CD4-positive, alpha-beta T cell treated with Interleukin-6 for 4 hours (primary cell): ENCODE results near the gene STARD3NL.
"Not testable (repeated sequence)": the region's sequence is repeated elsewhere in the genome, so short reads cannot be mapped to it uniquely, and the experiment has no call there.

ENCODE experiments used
- DNase-seq: peaks from one replicate; pipeline ENCODE4 v3.0.0-alpha.2; 2020; ENCODE audit warnings: mixed read lengths

Gene STARD3NL

GRCh38 chr7:38178004-38178694, at the start of gene STARD3NL:
TSS of gene STARD3NL (plus strand) at chr7:38178245. CDS start at chr7:38207505, 29,260 bp downstream.
- peak; percentile 92 for DNase-seq

DNA sequence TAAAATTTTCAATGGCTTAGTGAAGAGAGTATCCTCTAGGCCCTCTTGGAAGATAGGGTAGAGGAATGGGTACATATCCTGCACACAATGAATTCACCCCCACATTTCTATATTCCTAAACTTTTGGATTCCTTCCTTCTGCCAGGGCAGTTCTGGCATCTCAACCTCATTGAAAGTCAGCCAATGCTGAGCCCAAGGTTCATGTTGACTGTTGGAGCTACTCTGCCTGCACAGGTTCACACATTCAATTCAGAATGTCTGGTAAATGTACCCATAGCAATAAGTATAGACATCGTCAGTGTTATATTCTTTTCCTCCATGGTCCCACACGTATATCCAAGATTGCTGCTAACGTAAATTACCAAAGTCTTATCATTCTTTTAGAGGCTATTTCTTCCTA, 48.9 kb upstream of the STARD3NL start:
- DNase-seq: no peak

DNA sequence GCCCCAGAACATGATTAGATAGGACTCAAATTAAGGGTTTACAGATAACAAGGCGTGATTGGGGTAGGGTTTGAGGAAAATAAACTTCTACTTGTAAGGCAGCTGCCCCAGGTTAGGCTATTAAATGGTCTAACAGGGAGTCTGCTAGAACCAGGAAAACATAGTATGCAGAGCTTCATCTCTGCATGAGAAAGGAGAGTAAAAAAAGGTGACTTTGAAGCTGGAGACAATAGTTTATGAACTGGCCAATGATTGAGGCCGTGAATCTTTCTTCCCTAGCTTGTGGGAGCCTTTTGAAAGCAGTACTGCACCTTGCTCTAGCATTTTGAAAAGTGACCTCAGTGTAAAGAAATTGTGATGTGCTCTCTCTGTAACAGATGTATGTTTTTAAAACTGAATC, 48.5 kb upstream of the STARD3NL start:
- no peak for DNase-seq

DNA sequence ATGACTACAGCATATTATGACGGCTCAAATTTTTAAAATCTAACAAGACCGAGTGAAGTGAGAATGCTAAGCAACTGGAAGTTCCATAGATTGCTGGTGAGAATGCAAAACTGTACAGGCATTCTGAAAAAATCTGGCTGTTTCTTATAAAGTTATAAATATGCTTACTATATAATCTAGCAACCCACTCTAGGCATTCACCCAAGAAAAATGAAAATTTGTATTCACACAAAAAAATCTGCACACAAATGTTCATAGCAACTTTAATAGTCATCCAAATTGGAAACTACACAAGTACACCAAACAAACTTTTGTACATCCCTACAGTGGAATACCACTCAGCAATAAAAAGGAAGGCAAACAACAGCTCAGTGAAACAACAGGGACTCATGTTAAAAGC, 39.9 kb upstream of the STARD3NL start:
- DNase-seq: no peak

GRCh38 chr7:38141187-38141586, 36.9 kb upstream of the STARD3NL start:
- no peak for DNase-seq

- no peak for DNase-seq
These were observed 35.3 kb upstream of the STARD3NL start for GRCh38 chr7:38142736-38143135.

- DNase-seq: no peak
These were observed 31.0 kb upstream of the STARD3NL start for GRCh38 chr7:38147005-38147404.

DNA sequence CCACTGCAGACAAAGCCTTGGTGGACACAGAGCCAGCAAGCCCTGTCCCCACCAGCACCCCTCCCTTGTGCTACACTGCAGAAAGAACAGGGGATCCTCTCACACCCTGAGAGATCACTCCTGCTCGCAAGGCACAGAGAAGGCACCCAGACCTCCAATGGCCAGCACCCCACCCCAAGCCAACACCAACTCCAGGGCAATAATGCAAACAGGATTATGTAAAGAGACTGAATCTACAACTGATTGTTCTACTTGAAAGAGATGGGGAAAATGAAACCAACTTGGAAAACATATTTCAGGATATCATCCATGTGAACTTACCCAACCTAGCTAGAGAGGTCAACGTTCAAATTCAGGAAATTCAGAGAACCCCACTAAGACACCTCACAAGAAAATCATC, 26.5 kb upstream of the STARD3NL start:
- no peak for DNase-seq

DNA sequence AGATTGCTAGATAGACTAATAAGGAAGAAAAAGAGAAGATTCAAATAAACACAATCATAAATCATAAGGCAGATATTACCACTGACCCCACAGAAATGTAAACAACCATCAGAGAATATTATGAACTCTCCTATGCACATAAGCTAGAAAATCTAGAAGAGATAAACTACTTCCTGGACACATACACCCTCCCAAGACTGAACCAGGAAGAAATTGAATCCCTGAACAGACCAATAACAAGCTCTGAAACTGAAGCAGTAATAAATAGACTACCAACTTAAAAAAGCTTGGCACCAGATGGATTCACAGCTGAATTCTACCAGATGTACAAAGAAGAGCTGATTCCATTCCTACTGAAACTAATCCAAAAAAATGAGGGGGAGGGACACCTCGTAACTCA, 24.5 kb upstream of the STARD3NL start:
- no peak for DNase-seq

DNA sequence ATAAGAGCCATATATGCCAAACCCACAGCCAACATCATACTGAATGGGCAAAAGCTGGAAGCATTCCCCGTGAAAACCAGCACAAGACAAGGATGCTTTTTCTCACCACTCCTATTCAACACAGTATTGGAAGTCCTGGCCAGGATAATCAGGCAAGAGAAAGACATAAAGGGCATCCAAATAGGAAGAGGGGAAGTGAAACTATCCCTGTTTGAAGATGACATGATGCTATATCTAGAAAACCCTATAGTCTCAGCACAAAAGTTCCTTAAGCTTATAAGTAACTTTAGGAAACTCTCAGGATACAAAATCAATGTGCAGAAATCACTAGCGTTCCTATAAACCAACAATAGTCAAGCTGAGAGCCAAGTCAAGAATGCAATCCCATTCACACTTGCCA, 23.8 kb upstream of the STARD3NL start:
- DNase-seq: no peak

GRCh38 chr7:38160003-38160571, 18.0 kb upstream of the STARD3NL start:
- DNase-seq: no peak

DNA sequence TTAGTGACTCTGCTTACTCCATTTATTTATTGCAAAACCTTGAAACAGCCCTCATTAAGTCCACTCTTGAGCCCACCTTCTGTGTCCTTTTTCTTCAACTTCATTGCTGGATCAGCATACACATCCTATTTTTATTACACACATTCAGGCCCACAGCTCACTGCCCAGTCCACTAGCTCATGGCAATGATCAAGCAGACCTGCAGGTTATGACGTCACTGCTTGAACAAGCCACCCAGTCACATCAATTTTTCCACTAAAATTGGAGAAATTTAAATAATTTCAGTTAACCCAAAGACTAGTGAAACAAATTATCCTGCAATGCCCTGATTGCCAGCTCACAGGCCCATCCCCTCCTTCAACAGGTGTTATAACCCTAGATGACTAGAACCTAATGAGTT, 16.0 kb upstream of the STARD3NL start:
- no peak for DNase-seq

DNA sequence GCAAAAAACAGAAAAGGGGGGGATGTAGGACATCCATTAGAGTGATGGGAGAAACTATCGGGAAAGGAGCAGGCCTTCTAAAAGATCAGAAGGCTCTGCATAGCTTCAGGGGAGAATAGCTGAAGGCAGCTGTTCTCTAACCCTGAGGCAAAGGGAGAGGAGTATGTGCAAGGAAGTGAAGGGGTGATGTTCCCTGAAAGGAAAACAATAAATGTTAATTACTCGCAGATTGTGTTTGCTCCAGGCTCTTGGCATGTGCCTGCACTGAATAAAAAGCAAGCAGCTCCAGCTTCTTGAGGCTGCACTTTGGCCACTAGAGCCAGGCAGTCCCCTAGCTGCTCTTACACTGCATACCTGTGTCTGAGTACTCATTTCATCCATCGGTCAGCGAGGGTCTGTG, 14.4 kb upstream of the STARD3NL start:
- DNase-seq: no peak

GRCh38 chr7:38168890-38169570, 9.0 kb upstream of the STARD3NL start:
- DNase-seq: no peak

GRCh38 chr7:38169847-38170246, 8.2 kb upstream of the STARD3NL start:
- no peak for DNase-seq

GRCh38 chr7:38171623-38172391, 6.2 kb upstream of the STARD3NL start:
- DNase-seq: no peak

- DNase-seq: not testable (repeated sequence)
These were observed 2.5 kb upstream of the STARD3NL start for GRCh38 chr7:38175547-38175946.

DNA sequence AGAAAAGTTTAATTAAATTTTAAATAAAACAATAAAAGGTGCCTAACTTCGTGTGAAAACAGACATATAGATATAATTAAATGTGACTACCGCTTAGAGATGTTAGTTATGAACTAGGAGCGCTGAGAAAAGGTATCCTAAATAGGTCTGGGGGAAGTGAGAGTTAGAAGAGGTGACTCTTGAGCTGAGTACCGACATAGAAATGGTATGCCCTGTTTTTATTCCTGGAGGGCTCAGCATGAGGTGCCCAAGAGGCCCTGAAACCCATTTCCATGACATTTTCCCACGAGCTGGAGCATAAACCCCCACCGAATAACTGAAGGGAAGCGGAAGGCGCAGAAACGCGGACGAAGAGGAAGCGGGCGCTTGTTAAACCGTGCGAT, 433 bp upstream of the STARD3NL start:
- no peak for DNase-seq

DNA sequence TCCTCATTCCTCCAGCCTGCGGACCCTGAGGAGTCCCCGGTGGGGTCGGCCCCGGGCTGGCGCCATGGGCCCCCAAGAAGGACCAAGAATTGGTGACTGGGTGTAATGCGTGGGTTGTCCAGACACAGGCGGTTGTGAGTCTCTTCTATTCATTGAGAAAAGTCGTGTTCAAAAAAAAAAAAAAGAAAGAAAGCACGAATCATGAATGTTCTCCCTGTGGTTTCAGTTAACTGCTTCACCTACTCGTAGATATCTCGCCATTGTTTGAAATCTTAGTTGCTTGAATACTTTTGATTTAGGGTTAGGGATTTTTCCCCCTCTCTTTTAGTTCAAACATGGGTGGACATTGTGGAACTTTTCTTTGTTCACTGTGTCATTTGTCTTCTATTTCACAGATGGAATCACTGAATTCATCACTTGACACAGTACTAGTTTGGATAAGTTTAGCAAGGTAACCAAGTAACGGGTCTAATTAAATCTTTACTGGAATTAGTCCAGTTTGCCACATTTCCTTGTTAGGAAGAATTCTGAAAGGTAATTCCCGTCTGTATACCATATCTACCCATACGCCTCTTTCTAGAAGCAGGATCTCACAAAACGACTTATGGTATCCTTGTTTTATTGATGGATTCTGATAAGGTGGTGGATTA, 775 bp downstream of the STARD3NL start:
- peak; percentile 34 for DNase-seq

DNA sequence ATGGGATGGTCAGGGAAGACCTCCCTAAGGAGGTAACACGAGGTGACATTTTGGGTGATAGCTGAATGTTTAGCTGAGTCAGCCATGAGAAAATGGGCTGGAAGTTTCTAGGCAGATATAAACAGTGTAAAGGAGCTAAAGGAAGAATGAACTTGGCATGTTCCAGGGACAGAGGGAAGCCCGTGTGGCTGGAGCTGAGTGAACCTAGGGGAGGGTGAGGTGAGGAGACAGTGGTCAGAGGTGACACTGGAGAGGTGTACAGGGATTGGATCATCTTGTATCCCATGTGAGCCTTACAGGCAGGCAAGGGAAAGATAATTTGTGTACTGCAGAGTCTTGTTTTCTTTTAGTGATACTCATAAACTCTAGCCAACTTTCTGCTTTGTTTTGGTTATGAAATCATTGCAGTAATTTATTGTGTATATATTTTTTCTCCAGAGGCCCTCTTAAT, 1.8 kb downstream of the STARD3NL start:
- no peak for DNase-seq

DNA sequence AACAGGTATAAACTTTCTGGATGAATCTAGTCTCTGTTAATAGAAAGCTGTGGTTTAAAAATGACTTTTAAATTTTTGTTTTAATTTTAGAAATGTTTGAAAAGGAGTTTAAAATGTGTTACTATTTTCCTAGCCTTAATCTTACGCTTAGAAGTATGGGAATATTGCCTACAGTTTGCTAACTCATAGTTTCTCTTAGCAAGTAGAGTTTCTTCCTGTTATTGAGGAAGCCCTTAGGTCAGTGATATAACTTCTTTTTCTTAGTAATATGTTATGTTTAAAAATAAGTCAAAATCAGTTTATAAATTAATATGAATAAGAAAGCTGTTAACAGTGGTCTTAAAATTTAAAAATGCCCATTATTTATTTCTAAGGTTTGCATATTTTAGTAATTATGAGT, 3.1 kb downstream of the STARD3NL start:
- no peak for DNase-seq

DNA sequence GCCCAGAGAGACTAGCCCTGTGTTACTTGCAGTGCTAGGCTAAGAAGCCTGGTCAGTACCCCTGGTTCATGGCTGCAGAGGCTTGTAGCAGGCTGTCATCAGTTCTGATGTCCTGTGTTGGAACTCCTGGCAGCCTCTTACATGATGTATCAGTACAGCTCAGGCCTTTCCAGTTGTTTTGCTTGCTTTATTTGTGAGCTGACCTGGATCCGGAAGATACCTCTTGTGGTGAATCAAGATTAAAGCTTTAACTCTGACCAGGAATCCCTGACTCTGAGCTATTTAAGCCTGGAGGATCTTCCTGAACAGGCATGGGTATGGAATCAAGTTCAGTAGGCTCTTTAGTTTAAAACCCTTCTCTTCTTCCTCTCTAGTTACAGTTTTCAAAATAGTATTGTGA, 4.4 kb downstream of the STARD3NL start:
- no peak for DNase-seq
